ENCODE results near the gene FUBP3. TPM values are rescaled to one million over a fixed set of nuclear protein-coding genes. Genes with fewer than 3 reads are reported as not detected.

The FUBP3 gene
- total RNA-seq, 2 donors from 2014 or later: 34.0 to 38.7 TPM

DNA sequence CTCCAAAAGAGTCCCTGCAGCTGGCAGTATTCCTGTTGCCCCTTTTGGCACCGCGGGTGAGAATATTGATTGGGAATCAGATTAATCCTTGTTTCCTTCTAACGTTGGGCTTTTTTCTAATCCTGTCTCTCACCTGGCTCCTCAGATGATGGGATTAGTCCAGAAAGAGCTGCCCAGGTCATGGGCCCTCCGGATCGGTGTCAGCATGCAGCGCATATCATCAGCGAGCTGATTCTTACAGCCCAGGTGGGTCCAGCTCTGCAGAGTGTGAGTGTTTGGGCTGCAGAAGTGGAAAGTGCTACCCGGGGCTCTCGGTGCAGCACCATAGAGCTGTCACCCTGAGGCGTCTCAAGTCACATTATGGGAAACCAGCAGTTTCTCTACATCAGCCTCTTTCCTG, 44.1 kb downstream of the FUBP3 start:
- Mint-ChIP-seq H3K9me3 (no peaks in the 10 kb centered on the region), H3K36me3 (peaks cover 9 to 10% of the 10 kb centered on the region in 2 donors), H3K27ac (peak overlapping the region in 1 of 2 donors; percentile 90)
- ATAC-seq: no peak
- DNase-seq (ENCODE audit: low spot score in 2 of 2): no peak

DNA sequence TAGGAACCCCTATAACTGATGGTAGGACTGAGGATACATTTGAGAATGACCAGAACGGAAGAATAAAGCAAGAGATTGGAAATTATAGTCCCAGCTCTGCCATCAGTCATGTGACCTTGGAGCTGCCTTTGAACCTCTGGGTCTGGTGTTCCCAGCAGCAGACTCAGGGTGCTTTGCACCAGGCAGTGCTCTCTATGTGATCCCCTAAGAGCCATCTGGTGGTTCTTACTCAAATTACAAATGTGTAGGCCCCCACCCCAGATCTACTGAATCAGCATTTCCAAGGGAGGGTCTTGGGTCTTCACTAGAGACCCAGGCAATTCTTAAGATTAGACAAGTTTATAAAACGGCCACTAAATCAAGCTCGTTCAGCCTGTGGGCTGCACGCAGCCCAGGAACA, 44.8 kb downstream of the FUBP3 start:
- no peaks in the 10 kb centered on the region for H3K9me3 Mint-ChIP-seq
- DNase-seq (ENCODE audit: low spot score in 2 of 2): no peak
- peak overlapping the region in 1 of 2 donors; percentile 90 for H3K27ac Mint-ChIP-seq
- no peak for ATAC-seq
- peaks cover 9 to 10% of the 10 kb centered on the region in 2 donors for H3K36me3 Mint-ChIP-seq

DNA sequence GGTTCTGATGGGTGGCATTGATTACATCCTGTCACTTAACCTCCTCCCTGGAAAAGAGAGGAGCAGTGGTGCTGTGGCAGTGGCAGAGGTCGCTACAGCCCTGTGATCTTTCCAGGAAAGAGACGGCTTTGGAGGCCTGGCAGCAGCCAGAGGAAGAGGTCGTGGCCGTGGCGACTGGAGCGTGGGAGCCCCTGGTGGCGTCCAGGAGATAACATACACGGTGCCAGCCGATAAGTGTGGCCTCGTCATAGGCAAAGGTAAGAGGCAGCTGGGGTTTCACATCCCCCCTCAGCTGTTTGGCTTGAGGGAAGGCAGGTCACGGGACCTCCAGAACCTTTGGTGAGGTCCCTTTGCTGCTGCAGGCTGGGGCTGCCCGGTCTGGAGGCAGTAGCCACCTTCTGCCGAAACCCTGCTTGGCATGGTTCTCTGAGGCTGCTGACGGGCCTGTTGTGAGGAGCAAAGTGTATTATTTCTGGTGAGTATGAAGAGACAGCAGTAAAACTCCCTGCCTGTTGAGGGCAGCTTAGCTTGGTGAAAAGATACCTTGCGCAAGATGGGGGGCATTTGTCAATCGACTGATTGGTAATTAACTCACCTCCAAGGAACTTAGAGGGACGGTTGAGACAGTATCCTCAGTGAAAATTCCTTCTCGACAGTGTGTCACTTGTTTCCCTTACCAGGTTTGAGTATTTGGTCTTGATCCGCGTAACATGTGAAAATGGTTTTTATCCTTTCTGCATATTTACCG, 47.0 kb downstream of the FUBP3 start:
- DNase-seq (ENCODE audit: low spot score in 2 of 2) (no peak), ATAC-seq (no peak)
- H3K36me3 Mint-ChIP-seq: peaks cover 9 to 10% of the 10 kb centered on the region in 2 donors
- peak overlapping the region in 1 of 2 donors; percentile 67 for H3K27ac Mint-ChIP-seq
- H3K9me3 Mint-ChIP-seq: no peaks in the 10 kb centered on the region

- peaks cover 9 to 10% of the 10 kb centered on the region in 2 donors for H3K36me3 Mint-ChIP-seq
Measured at GRCh38 chr9:130627051-130627450, 47.7 kb downstream of the FUBP3 start.

DNA sequence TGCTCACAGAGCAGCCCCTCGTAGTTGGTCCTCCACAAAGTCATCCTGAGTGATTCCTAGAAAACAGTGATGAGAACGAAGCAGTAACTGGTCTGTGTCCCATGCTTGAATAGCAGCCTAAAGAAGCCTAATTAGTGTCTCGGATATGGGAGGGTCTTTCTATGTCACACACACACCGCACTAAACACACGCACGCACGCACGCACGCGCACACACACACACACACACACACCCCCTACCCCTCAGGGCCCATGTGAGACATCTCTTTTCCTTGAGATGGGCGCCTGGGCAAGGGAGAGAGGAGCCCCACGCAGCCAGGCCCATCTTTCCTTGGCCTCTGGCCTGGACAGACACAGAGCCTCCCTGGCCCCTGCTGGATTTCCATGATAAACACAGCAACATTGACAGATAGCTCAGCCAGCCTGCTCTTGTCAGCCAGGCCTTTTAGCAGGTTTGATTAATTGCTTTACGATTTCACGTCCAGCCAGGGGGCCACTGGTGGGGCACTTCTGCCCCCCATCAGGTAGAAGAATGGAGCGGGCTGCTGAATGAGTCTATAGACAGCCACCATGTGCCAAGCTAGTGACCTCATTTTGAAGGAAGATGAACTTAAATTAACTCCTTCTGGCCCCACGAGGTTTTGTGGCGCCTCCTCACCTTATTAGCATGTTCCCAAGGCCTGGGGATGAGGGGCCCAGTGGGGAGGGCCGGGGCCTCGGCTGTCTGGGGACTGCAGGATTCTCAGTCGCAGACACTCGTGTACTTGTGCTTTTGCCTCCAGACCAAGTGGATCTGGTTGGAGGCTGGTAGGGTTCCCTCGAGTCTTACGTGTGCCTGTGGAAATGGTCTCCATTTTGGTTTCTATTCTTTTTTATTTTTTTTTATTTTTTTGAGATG, 48.8 kb downstream of the FUBP3 start:
- Mint-ChIP-seq H3K9me3 (no peaks in the 10 kb centered on the region), H3K36me3 (peaks cover 9 to 10% of the 10 kb centered on the region in 2 donors), H3K27ac (peak overlapping the region in 1 of 2 donors; percentile 65)
- no peak for ATAC-seq
- no peak for DNase-seq (ENCODE audit: low spot score in 2 of 2)

More at GRCh38 chr9:130627051-130627450, 47.7 kb downstream of the FUBP3 start:
- no peak for DNase-seq (ENCODE audit: low spot score in 2 of 2)
- H3K27ac Mint-ChIP-seq: no peak overlapping the region
- no peaks in the 10 kb centered on the region for H3K9me3 Mint-ChIP-seq
- no peak for ATAC-seq

DNA sequence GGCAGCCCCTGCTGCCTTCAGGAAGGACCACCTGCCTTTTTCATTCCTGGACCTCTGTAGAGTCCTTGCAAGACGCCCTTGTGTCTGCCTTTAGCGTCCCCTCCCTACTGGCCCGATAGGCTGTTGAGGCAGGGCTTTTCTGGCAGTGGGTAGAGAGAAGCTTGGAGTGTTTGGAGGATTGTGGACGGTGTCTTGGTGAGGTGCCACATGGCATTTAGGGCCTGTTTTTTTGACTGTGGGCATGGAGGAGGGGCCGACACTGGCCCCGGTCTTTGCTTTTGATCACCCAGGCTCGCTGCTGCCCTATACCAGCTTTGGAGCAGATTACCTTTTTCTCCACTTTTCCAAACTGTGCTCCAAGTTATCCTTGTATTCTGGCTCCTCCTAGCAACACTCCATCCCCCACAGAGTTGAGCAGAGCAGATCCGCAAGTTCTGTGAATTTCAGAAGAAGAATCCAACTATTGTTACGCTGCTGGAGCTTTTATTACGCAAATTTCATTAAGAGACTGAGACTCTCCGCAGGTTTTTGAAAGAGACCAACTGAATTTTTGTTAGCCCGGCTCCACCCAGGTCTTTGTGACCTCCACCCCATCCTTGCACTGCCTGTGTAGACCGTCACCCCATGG, 50.2 kb downstream of the FUBP3 start:
- Mint-ChIP-seq H3K36me3 (peaks cover 0 to 6% of the 10 kb centered on the region in 2 donors), H3K9me3 (no peaks in the 10 kb centered on the region), H3K27ac (peak overlapping the region in 1 of 2 donors; percentile 51)
- DNase-seq (ENCODE audit: low spot score in 2 of 2) (no peak), ATAC-seq (no peak)

DNA sequence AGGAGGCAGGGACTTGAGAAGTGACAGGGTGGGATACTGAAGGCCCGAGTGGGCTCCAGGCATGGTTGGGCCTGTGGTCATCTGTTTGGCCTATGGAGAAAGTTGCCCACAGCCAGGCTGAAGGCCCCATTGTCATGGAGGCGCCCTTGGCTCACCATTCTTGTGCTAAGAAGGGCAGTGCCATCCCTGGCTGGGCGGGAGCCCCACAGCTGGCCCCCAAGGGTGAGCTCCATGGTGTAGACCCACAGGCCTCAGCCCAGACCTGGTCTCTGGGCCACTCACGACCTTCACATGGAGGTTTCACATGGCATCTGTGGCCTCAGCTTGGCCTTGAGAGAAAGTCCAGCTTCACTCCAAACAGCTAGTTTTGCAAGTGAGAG, 50.7 kb downstream of the FUBP3 start:
- DNase-seq (ENCODE audit: low spot score in 2 of 2): no peak
- peak overlapping the region; percentile 36 to 51 for H3K27ac Mint-ChIP-seq

DNA sequence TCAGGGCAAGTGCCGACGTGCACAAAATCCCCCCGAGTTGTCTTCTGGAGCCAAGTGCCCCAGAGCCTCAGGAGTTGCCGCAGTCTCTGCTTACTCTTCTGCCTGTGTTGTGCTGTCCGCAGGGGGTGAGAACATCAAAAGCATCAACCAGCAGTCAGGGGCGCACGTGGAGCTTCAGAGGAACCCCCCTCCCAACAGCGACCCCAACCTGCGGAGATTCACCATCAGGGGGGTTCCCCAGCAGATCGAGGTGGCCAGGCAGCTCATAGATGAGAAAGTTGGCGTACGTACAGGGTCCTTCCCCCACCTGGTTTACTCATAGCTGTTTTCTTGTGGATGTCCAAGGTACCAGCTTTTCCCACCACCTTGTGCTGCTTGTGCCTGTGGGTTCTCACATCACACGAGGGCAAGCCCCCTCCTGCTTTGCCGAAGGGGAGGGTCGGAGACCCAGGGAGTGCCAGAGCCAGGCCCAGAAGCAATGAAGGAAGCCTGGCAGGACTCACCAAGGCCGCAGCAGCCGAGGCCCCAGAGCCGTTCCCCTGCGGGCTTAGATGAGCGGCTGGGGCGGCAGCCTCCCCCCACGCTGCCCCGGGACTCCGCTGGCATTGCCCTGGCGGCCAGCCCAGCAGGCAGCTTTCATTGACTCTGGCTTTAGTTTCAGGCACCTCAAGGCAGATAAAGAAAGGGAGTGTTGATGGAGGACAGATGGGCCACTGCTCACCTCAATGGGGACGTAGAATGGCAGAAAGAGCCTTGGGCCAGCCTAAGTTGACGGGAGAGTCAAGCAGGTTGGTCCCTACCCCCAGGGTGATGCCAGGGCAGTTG, 51.3 kb downstream of the FUBP3 start:
- DNase-seq (ENCODE audit: low spot score in 2 of 2) (no peak), ATAC-seq (no peak)
- Mint-ChIP-seq H3K36me3 (peaks cover 0 to 6% of the 10 kb centered on the region in 2 donors), H3K9me3 (no peaks in the 10 kb centered on the region), H3K27ac (peak overlapping the region in 1 of 2 donors; percentile 51)

More for the DNA sequence above, 50.7 kb downstream of the FUBP3 start:
- Mint-ChIP-seq H3K9me3 (no peaks in the 10 kb centered on the region), H3K36me3 (peaks cover 0 to 6% of the 10 kb centered on the region in 2 donors)
- ATAC-seq: no peak

- Mint-ChIP-seq H3K9me3 (no peaks in the 10 kb centered on the region), H3K27ac (peak overlapping the region; percentile 2 to 29), H3K36me3 (no peaks in the 10 kb centered on the region)
- ATAC-seq (no peak), DNase-seq (ENCODE audit: low spot score in 2 of 2) (no peak)
Measured at GRCh38 chr9:130631331-130632080, 52.1 kb downstream of the FUBP3 start.

GRCh38 chr9:130632081-130632710, 52.8 kb downstream of the FUBP3 start:
- no peaks in the 10 kb centered on the region for H3K36me3 Mint-ChIP-seq
- peak overlapping the region; percentile 2 to 29 for H3K27ac Mint-ChIP-seq
- H3K9me3 Mint-ChIP-seq: no peaks in the 10 kb centered on the region
- no peak for ATAC-seq
- DNase-seq (ENCODE audit: low spot score in 2 of 2): no peak

DNA sequence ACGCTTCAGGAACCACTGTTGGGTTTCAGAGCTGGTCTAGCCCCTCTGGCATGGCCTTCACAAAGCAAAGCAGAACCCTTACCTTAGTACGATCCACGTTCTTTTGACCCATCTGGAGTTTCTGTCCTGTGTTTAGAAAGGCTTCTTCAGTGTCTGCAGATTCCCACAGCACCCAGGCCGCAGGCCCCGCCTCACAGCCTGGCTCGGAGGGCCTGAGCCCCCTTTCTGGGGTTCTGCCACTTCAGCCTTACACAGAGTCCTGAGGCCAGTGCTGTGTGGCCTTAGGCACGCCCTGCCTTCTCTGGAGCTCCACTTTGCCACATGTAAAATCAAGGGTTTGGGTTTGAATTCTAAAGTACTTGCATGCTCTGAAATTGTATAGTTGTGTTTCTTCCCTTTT, 53.5 kb downstream of the FUBP3 start:
- Mint-ChIP-seq H3K9me3 (no peaks in the 10 kb centered on the region), H3K36me3 (no peaks in the 10 kb centered on the region), H3K27ac (peak overlapping the region in 1 of 2 donors; percentile 88)
- no peak for DNase-seq (ENCODE audit: low spot score in 2 of 2)
- ATAC-seq: no peak

DNA sequence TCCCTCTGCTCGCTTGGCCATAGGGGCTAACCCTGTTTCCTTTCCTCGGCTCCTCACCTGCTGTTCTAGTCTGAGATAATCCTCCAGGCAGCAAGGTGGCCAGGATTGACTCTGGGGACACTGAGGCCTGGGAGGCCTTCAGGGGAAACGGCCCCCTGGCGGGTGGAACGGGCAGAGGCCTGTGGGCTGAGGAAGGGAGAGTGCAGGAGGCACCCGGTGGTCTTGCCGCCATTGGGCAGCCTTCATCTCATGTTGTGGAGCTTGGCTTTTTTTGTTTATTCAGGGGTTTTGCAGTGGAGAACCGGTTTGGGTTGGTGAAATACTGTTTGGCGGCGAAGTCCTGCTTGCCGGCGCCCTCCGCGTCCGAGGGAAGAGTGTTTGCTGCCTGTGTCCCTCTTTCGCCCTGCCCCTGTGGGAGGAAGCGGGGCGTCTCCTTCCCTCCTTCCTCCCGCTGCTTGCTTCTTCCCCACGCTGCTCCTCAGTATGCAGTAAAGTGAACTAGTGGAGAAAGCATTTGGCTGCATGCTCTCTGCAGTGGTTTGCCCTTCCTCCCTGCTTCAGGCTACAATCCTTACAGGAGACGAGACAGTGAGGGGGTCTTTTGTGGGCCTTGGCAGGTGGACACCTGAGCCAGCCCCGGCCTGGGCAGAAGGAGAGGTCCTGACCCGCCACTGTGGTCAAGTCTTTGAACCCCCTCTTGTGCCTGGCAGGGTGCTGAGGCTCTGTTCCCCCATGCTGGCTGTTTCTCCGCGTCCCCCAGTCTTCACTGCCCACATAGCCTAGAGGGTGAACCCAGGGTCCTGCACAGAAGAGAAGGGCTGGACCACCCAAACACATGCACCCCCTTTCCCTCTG, 54.2 kb downstream of the FUBP3 start:
- H3K27ac Mint-ChIP-seq: peak overlapping the region in 1 of 2 donors; percentile 88
- no peak for ATAC-seq
- no peak for DNase-seq (ENCODE audit: low spot score in 2 of 2)
- H3K36me3 Mint-ChIP-seq: peaks cover 4 to 5% of the 10 kb centered on the region in 2 donors
- no peaks in the 10 kb centered on the region for H3K9me3 Mint-ChIP-seq

GRCh38 chr9:130634191-130634768, 54.9 kb downstream of the FUBP3 start:
- H3K36me3 Mint-ChIP-seq: peaks cover 7 to 11% of the 10 kb centered on the region in 2 donors
- no peak for ATAC-seq
- no peaks in the 10 kb centered on the region for H3K9me3 Mint-ChIP-seq

DNA sequence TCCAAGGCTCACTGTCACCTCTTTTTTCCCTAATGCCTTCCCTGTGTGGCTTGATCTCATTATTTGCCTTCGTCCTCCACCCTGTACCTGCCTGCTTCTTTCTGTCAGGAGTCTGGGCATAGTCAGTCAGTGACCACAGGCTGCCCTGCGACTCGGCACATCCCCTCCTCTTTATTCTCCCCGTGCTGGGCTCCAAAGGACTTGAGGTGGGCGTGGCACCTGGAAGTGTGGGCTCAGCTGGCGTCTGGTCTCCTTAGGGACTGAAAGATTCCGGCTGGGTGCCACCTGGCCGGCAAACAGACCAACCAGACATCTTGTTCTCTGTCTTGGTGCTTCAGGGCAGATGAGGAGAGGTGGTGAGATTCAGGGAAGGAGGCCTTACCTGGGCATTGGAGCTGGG, 55.4 kb downstream of the FUBP3 start:
- H3K27ac Mint-ChIP-seq: peak overlapping the region in 1 of 2 donors; percentile 60
- ATAC-seq (no peak), DNase-seq (ENCODE audit: low spot score in 2 of 2) (no peak)

More at GRCh38 chr9:130634191-130634768, 54.9 kb downstream of the FUBP3 start:
- no peak for DNase-seq (ENCODE audit: low spot score in 2 of 2)
- no peak overlapping the region for H3K27ac Mint-ChIP-seq

More for the DNA sequence above, 55.4 kb downstream of the FUBP3 start:
- peaks cover 7 to 13% of the 10 kb centered on the region in 2 donors for H3K36me3 Mint-ChIP-seq
- H3K9me3 Mint-ChIP-seq: no peaks in the 10 kb centered on the region
